GM21360 (cell line): ENCODE data around the gene NPW.

ENCODE experiments used
- ATAC-seq: cut with Tn5 transposase; IDR thresholded peaks from one replicate; pipeline ENCODE4 v1.9.1; 2021; ENCODE audit warnings: mild to moderate bottlenecking, moderate library complexity; ENCODE audit not compliant: unreplicated experiment

Gene NPW

GRCh38 chr16:2047330-2048115 is 27.9 kb downstream of the NPW start, which contains the start of the genes NTHL1 and TSC2:
Gene NTHL1, minus strand, starts transcription at chr16:2047834. Its CDS starts 11 bp downstream, at chr16:2047823.
Gene TSC2, plus strand, starts transcription at chr16:2047985. Its CDS starts 631 bp downstream, at chr16:2048616.
- peak; percentile 81 for ATAC-seq

- ATAC-seq: no peak
These were observed 28.5 kb downstream of the NPW start for GRCh38 chr16:2048116-2048543.

- no peak for ATAC-seq
These were observed 33.6 kb downstream of the NPW start for GRCh38 chr16:2053211-2053610.

GRCh38 chr16:2053897-2054296 is 34.3 kb downstream of the NPW start:
- no peak for ATAC-seq

- no peak for ATAC-seq
These were observed 35.1 kb downstream of the NPW start for GRCh38 chr16:2054543-2055245.

- ATAC-seq: no peak
These were observed 36.5 kb downstream of the NPW start for GRCh38 chr16:2056077-2056476.

GRCh38 chr16:2056681-2057407 is 37.3 kb downstream of the NPW start:
- no peak for ATAC-seq

- ATAC-seq: no peak
These were observed 37.9 kb downstream of the NPW start for GRCh38 chr16:2057438-2057837.

GRCh38 chr16:2058420-2058819 is 38.8 kb downstream of the NPW start:
- ATAC-seq: no peak

GRCh38 chr16:2058872-2059271 is 39.3 kb downstream of the NPW start:
- no peak for ATAC-seq

- ATAC-seq: no peak
These were observed 40.8 kb downstream of the NPW start for GRCh38 chr16:2060346-2060745.

- ATAC-seq: no peak
These were observed 41.4 kb downstream of the NPW start for GRCh38 chr16:2061023-2061422.

- no peak for ATAC-seq
These were observed 41.9 kb downstream of the NPW start for GRCh38 chr16:2061526-2061925.

GRCh38 chr16:2062801-2063200 is 43.2 kb downstream of the NPW start:
- no peak for ATAC-seq

GRCh38 chr16:2063861-2064260 is 44.3 kb downstream of the NPW start:
- no peak for ATAC-seq

GRCh38 chr16:2064368-2064945 is 44.9 kb downstream of the NPW start:
- ATAC-seq: no peak

GRCh38 chr16:2066139-2066538 is 46.6 kb downstream of the NPW start:
- ATAC-seq: no peak
